DND-41 (cell line): Measurements from ENCODE around the gene PPP1CC.

ENCODE experiments used
- ATAC-seq: fragments of 200-7000 bp; cut with Tn5 transposase; 3 replicates; pipeline ENCODE4 v1.9.1; 2021; ENCODE audit warnings: low read depth; ENCODE audit not compliant: insufficient read depth
- DNase-seq: peaks from one replicate; pipeline ENCODE4 v3.0.0-alpha.2; 2020
- H2AFZ ChIP-seq: 2 replicates; pipeline ENCODE4 v1.6.0; 2012; ENCODE audit warnings: low read depth, low read length
- H3K27ac ChIP-seq: 2 replicates; pipeline ENCODE4 v1.5.1; 2012; ENCODE audit warnings: low read length, inconsistent platforms
- H3K27me3 ChIP-seq: fragments of 200-600 bp; sonication (generic); 2 replicates; pipeline ENCODE4 v1.6.0; 2012; ENCODE audit warnings: low read length, mild to moderate bottlenecking, inconsistent platforms; ENCODE audit not compliant: insufficient read depth, poor library complexity
- H3K36me3 ChIP-seq: 2 replicates; pipeline ENCODE4 v1.5.1; 2012; ENCODE audit warnings: low read length, inconsistent platforms; ENCODE audit not compliant: insufficient read depth
- H3K4me1 ChIP-seq: 2 replicates; pipeline ENCODE4 v1.5.1; 2012; ENCODE audit warnings: mild to moderate bottlenecking, low read length; ENCODE audit not compliant: insufficient read depth
- H3K4me2 ChIP-seq: 2 replicates; pipeline ENCODE4 v1.6.0; 2012; ENCODE audit warnings: mild to moderate bottlenecking, moderate library complexity, low read length, inconsistent platforms; ENCODE audit not compliant: insufficient read depth
- H3K4me3 ChIP-seq, 2 experiments: fragments of 200-600 bp in 1 of 2; shearing (Covaris generic) in 1 of 2; 2 replicates each; pipeline ENCODE4 v1.5.1; 2012 to 2016; ENCODE audit warnings: inconsistent platforms in 2 of 2, low read length in 2 of 2, mild to moderate bottlenecking in 2 of 2, low read depth in 1 of 2, moderate library complexity in 1 of 2
- H3K79me2 ChIP-seq: 2 replicates; pipeline ENCODE4 v1.6.0; 2012; ENCODE audit warnings: low read length, inconsistent platforms; ENCODE audit not compliant: insufficient read depth
- H3K9ac ChIP-seq: 2 replicates; pipeline ENCODE4 v1.6.0; 2012; ENCODE audit warnings: low read depth, mild to moderate bottlenecking, inconsistent platforms, low read length, moderate library complexity
- H3K9me3 ChIP-seq: 2 replicates; pipeline ENCODE4 v1.5.1; 2012; ENCODE audit warnings: low read length, moderate library complexity, mild to moderate bottlenecking, inconsistent platforms; ENCODE audit not compliant: insufficient read depth, severe bottlenecking
- H4K20me1 ChIP-seq: 2 replicates; pipeline ENCODE4 v1.6.0; 2012; ENCODE audit warnings: low read length; ENCODE audit not compliant: insufficient read depth
- CTCF ChIP-seq: IDR thresholded peaks from 2 replicates; pipeline ENCODE4 v1.5.1; 2012; ENCODE audit warnings: borderline replicate concordance, low read length, moderate library complexity, mild to moderate bottlenecking; ENCODE audit not compliant: poor library complexity, severe bottlenecking; ENCODE audit errors: extremely low read depth
- EZH2 ChIP-seq: IDR thresholded peaks from 3 replicates; pipeline ENCODE4 v1.6.1; 2012; ENCODE audit warnings: borderline replicate concordance, low read depth, mild to moderate bottlenecking, moderate library complexity, low read length, inconsistent platforms; ENCODE audit not compliant: severe bottlenecking

PPP1CC gene

GRCh38 chr12:110762891-110763290, 20.2 kb upstream of the PPP1CC start:
- no peak overlapping the region for H3K4me3 ChIP-seq
- DNase-seq (no peak), ATAC-seq (no peak)
- no peaks in the 10 kb centered on the region for H4K20me1 ChIP-seq
- no peak overlapping the region for H3K9ac ChIP-seq
- no peaks in the 10 kb centered on the region for H3K4me1 ChIP-seq
- TF ChIP-seq EZH2 (no peak), CTCF (no peak)
- no peaks in the 10 kb centered on the region for H3K9me3 ChIP-seq
- H3K27ac ChIP-seq: no peak overlapping the region
- no peak overlapping the region for H2AFZ ChIP-seq
- H3K27me3 ChIP-seq: no peaks in the 10 kb centered on the region
- no peaks in the 10 kb centered on the region for H3K36me3 ChIP-seq
- H3K79me2 ChIP-seq: no peaks in the 10 kb centered on the region
- no peak overlapping the region for H3K4me2 ChIP-seq

- no peak for ATAC-seq
- Histone ChIP-seq H3K4me3 (no peak overlapping the region), H3K4me1 (no peaks in the 10 kb centered on the region), H3K27ac (no peak overlapping the region), H3K36me3 (no peaks in the 10 kb centered on the region), H4K20me1 (no peaks in the 10 kb centered on the region), H3K9me3 (no peaks in the 10 kb centered on the region), H3K4me2 (no peak overlapping the region), H3K27me3 (no peaks in the 10 kb centered on the region), H2AFZ (no peak overlapping the region), H3K9ac (no peak overlapping the region), H3K79me2 (no peaks in the 10 kb centered on the region)
- DNase-seq: no peak
- TF ChIP-seq CTCF (no peak), EZH2 (no peak)
Measured at GRCh38 chr12:110760204-110760609, 17.5 kb upstream of the PPP1CC start.

GRCh38 chr12:110758922-110759321, 16.2 kb upstream of the PPP1CC start:
- Histone ChIP-seq H4K20me1 (no peaks in the 10 kb centered on the region), H2AFZ (no peak overlapping the region), H3K27ac (no peak overlapping the region), H3K9me3 (no peaks in the 10 kb centered on the region), H3K4me1 (no peaks in the 10 kb centered on the region), H3K9ac (no peak overlapping the region), H3K4me2 (no peak overlapping the region), H3K27me3 (no peaks in the 10 kb centered on the region), H3K79me2 (no peaks in the 10 kb centered on the region), H3K36me3 (no peaks in the 10 kb centered on the region), H3K4me3 (no peak overlapping the region)
- TF ChIP-seq EZH2 (no peak), CTCF (no peak)
- ATAC-seq (no peak), DNase-seq (no peak)

GRCh38 chr12:110756611-110757010, 13.9 kb upstream of the PPP1CC start:
- Histone ChIP-seq H3K9ac (no peak overlapping the region), H3K4me2 (no peak overlapping the region), H4K20me1 (no peaks in the 10 kb centered on the region), H3K4me3 (no peak overlapping the region), H3K4me1 (no peaks in the 10 kb centered on the region), H3K27ac (no peak overlapping the region), H3K9me3 (no peaks in the 10 kb centered on the region), H3K36me3 (no peaks in the 10 kb centered on the region), H2AFZ (no peak overlapping the region), H3K27me3 (no peaks in the 10 kb centered on the region), H3K79me2 (no peaks in the 10 kb centered on the region)
- ATAC-seq: no peak
- no peak for TF ChIP-seq CTCF
- TF ChIP-seq EZH2: no peak
- DNase-seq: no peak
